ENCODE data around the gene HYAL2. TPM values are rescaled to one million over a fixed set of nuclear protein-coding genes. Genes with fewer than 3 reads are reported as not detected.

Gene HYAL2
- total and polyA plus RNA-seq, 9 of the 15 experiments (the other 6 are each of a cell fraction or from before 2014, with no cell fraction given), result 0.36 to 22.7 (median 11.4) TPM; not detected in 1

GRCh38 chr3:50337175-50337861 lies 14.8 kb upstream of the HYAL2 start (continued):
- TF ChIP-seq DMBX1 (CRISPR knock-in tag; IDR thresholded peaks at IDR 0.05; ENCODE audit: borderline replicate concordance) (no peak), MIER1 (IDR thresholded peaks at IDR 0.05; ENCODE audit: low read depth) (no peak), TEAD4 (IDR thresholded peaks at IDR 0.05; ENCODE audit: low read length) (no peak), TEAD4 (CRISPR knock-in tag; IDR thresholded peaks at IDR 0.05; ENCODE audit: borderline replicate concordance) (no peak), RAD21 (CRISPR knock-in tag; conservative IDR thresholded peaks at IDR 0.05 in 1 of 2, IDR thresholded peaks at IDR 0.05 in 1 of 2) (no peak), PCBP1 (IDR thresholded peaks at IDR 0.05; ENCODE audit: low read depth, low read length, poor library complexity, severe bottlenecking) (no peak), NCOA2 (IDR thresholded peaks at IDR 0.05; ENCODE audit: partially characterized antibody in 2 of 2) (no peak), ZNF407 (IDR thresholded peaks at IDR 0.05; ENCODE audit: low read depth) (no peak), NR2C2 (CRISPR knock-in tag; IDR thresholded peaks at IDR 0.05) (no peak), NR2C2 (tag; IDR thresholded peaks at IDR 0.05) (peak; percentile 63; the same call in 1 of the 2 replicates), ZNF184 (CRISPR knock-in tag; IDR thresholded peaks at IDR 0.05) (no peak), RB1 (IDR thresholded peaks at IDR 0.05; ENCODE audit: low read depth) (peak; percentile 15; the same call in 1 of the 2 replicates), RHOXF2B (CRISPR knock-in tag; conservative IDR thresholded peaks at IDR 0.05) (no peak), ZC3H11A (IDR thresholded peaks at IDR 0.05; ENCODE audit: low read depth, low read length) (no peak), RBM17 (IDR thresholded peaks at IDR 0.05; ENCODE audit: borderline replicate concordance, low read depth, low read length) (no peak), ZNF12 (CRISPR knock-in tag; IDR thresholded peaks at IDR 0.05) (no peak)
- TF ChIP-seq, protein P1, sequence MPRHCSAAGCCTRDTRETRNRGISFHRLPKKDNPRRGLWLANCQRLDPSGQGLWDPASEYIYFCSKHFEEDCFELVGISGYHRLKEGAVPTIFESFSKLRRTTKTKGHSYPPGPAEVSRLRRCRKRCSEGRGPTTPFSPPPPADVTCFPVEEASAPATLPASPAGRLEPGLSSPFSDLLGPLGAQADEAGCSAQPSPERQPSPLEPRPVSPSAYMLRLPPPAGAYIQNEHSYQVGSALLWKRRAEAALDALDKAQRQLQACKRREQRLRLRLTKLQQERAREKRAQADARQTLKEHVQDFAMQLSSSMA (CRISPR knock-in tag; IDR thresholded peaks at IDR 0.05), result no peak
- TF ChIP-seq, protein P2, sequence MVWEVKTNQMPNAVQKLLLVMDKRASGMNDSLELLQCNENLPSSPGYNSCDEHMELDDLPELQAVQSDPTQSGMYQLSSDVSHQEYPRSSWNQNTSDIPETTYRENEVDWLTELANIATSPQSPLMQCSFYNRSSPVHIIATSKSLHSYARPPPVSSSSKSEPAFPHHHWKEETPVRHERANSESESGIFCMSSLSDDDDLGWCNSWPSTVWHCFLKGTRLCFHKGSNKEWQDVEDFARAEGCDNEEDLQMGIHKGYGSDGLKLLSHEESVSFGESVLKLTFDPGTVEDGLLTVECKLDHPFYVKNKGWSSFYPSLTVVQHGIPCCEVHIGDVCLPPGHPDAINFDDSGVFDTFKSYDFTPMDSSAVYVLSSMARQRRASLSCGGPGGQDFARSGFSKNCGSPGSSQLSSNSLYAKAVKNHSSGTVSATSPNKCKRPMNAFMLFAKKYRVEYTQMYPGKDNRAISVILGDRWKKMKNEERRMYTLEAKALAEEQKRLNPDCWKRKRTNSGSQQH (CRISPR knock-in tag; IDR thresholded peaks at IDR 0.05), result 0 out of 2 replicates have a peak, but pooled peaks have one; percentile 18
